Measurements from ENCODE around the gene RHEX.

The RHEX gene

GRCh38 chr1:206098242-206098919, 45.4 kb downstream of the RHEX start:
- DNase-seq = no peak

GRCh38 chr1:206100226-206100815, 47.3 kb downstream of the RHEX start:
- no peak for DNase-seq

- DNase-seq = no peak
These were observed 48.5 kb downstream of the RHEX start for GRCh38 chr1:206101351-206102045.

GRCh38 chr1:206102292-206102936, 49.4 kb downstream of the RHEX start:
- DNase-seq = no peak

DNA sequence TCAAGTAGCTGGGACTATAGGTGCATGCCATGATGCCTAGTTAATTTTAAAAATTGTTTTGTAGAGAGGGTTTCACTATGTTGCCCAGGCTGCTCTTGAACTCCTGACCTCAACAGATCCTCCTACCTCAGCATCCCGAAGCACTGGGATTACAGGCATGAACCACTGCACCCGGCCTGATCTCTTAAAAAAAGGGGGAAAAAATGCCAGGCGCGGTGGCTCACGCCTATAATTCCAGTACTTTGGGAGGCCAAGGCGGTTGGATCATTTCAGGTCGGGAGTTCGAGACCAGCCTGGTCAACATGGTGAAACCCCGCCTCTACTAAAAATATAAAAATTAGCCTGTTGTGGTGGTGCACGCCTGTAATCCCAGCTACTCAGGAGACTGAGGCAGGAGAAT, 51.0 kb downstream of the RHEX start:
- no peak for DNase-seq

DNA sequence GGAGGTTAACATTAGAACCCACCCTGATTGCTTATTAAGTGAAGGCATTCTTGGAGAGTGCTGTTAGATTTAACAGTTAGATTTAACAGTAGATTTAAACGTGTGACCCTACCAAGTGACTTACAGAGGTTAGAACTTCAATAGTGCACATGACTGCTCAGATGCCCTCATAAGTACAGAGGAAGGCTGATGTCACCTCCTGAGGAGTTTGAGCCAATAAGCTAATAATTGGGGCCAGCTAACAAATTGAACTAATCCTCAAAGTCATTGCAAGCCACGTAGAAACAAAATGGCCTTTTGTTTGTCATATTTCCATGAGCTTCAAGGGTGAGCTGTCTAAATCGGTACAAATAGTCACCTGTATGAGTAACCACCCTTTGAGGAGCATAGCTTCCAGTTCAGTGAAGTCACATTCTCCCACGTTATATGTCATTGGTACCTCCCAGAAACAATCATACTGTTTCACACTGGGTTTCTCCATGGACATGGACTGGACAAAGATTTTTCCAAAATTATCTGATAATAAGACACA, 52.6 kb downstream of the RHEX start:
- DNase-seq = no peak

GRCh38 chr1:206106328-206107167, 53.6 kb downstream of the RHEX start:
- peak; percentile 68 to 95 (median 83) for DNase-seq

DNA sequence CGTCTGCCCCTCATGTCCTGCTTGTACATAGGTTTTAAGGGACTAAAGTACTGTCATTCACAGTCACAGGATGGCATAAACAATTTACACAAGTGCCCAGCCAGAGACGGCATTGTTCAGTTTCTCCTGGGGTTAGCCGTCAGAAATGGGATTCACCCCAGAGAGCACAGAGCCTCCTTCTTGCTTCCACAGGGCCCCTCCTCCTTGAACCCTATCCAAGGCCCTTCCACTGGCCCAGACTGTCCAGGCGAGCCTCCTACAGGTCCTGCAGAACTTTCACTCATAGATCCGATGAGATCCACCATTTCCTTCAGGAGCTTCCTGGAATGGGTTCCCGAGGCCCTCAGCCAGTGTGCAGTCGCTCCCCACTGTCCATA, 54.2 kb downstream of the RHEX start:
- DNase-seq = no peak

GRCh38 chr1:206108635-206109034, 55.7 kb downstream of the RHEX start:
- no peak for DNase-seq

GRCh38 chr1:206109718-206110117, 56.7 kb downstream of the RHEX start:
- no peak for DNase-seq

DNA sequence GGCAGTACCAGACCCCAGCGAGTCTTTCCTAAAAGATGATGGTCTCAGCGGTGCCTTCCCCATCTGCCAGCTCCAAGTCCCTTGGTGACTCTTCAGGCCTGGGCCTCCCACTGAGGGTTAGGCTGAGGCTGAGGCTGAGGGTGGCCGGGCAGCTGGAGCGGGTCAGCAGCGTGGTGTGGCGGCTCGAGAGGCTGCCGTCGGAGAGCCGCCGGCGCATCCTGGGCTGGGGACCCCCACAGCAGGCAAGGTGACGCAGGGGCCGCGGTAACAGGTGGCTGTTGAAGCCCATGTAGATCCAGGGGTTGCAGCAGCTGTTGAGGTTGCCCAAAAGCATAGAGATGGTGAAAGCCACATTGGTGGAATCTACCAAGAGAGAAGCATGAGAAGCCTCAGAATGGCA, 57.2 kb downstream of the RHEX start:
- no peak for DNase-seq

- no peak for DNase-seq
These were observed 57.8 kb downstream of the RHEX start for GRCh38 chr1:206110820-206111219.

- DNase-seq = no peak
These were observed 58.4 kb downstream of the RHEX start for GRCh38 chr1:206111271-206111927.

DNA sequence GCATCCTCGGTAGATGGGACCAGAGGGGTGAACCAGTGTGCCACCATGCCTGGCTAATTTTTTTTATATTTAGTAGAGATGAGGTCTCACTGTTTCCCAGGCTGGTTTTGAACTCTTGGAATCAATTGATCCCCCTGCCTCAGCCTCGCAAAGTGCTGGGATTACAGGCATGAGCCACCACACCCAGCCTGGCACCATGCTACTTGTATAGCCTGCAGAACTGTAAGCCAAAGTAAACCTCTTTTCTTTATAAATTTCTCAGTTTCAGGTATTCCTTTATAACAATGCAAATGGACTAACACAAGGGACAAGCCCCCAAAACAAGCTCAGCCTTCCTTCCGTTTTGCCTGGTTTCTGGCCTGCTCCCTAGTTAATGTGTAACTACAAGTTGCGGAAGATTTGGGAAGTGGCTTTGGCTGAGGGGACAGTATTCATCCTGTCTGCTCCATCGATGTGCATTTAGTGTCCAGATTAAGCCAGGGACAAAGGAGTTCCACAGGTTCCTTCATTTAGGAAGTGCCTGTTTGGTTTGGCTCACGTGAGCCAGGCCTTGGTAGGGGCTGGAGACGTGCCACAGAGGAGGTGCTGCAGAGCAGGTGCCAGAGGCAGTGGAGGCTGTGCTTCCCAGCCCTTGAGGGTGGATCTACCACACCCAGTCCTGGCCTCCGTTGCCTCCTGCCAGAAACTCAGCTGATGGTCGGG, 59.8 kb downstream of the RHEX start:
- DNase-seq = no peak

GRCh38 chr1:206114692-206115640, 62.0 kb downstream of the RHEX start:
- no peak for DNase-seq

DNA sequence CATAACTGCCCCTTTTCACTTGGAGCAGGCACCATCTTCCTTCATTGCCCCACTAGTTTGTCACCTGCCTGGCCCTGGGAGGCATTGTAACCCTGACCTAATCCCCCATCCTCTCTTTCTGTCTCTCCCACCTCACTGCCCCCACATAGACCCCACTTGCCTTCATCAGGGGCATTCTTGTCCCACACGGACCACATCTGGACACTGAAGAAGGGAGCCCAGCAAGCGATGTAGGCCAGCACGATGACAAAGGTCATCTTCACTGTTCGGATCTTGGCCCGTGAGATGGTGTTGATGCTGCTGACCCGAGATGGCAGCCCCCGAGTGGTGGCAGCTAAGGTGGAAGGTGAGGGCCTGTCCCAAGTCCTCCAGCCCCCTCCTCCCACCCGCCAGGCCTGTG, 62.8 kb downstream of the RHEX start:
- no peak for DNase-seq

DNA sequence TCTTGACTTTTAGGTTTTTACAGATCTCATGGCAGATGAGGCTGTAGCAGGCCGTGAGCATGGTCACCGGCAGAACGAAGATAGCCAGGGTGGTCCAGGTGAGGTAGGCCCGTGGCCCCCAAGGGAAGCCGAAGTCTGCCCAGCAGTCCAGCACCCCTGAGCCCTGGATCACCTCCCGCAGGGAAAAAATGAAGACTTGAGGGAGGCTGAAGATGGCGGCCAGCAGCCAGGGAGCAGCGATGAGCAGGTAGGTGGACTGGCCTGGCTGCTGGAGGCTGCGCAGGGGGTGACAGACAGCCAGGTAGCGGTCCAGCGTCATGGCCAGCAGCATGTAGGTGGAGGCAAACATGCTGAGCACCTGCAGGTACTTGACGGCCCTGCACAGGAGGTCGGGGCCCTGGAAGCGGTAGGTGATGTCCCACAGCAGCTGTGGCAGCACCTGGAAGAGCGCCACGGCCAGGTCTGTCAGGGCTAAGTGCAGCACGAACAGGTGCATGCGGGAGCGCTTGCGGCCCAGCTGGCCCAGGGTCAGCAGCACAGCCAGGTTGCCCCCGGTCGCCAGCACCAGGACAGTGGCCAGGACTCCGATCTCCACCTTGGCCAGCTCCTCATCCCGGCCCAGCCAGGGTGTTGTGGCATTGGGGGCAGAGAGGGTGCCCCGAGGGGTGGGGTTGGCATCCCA, 63.4 kb downstream of the RHEX start:
- peak in 1 of 3 experiments; percentile 26 for DNase-seq

DNA sequence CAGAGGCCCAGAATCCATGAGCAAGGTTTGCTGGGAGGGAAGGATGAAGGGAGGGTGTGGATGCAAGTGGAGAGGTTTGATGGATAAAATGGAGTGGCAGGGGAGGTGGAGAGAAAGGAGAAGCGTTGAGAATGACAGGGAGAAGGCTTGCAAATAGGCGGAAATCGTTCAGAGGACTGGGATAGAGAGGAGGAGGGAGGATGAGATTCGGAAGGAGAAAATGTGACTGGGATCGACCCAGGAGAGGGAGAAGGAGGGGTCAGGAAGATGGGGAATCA, 63.8 kb downstream of the RHEX start:
- DNase-seq = no peak

DNA sequence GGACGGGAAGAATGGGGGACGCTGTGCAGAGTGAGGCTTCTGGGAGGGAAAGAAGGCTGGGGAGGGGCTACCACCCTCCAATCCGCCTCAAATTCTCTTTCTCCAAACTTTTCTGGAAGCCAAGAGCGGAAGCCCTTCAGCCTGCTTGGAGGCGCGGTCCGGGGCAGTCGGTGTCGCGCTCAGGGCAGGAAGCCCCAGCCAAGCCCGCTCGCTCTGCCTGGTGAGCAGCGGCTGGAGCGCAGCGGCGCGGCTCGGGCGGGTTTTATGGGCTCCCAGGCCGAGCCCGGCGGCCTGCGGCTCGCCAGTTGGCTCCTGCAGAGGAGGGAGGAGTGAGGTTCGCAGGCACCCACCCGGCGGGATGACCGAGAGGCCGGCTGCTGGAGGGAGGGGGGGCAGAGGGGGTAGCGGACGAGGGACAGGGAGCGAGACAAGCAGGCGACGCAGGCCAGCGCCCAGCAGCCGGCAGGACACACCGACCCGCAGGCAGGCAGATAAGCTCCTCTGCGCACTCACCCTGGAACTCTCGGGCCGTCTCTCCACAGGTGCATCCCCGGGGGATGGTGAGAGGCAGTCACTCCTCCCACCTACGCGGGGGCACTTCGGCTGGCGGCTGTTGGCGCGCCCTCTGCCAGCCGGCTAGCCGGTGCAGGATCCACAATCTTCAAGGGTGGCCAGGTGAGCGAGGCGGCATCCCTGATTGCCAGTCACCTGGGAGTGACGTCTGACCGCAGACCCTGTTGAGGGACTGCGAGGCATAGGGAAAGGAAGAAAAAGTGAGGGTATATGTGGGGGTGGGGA, 64.4 kb downstream of the RHEX start, which contains the start of gene AVPR1B:
AVPR1B (minus strand) TSS at position 238 of the 798 bp plus-strand sequence. CDS start 498 bp downstream, outside the sequence.
- peak; percentile 79 to 84 (median 82) for DNase-seq
